HepG2 (cell line): ENCODE results near the gene RERE. TPM values are rescaled to one million over a fixed set of nuclear protein-coding genes. Genes with fewer than 3 reads are reported as not detected.
A peak's percentile ranks its signal among the peaks of the same experiment; 100 is the strongest.

Source experiments
- ATRX ChIP-seq: sonication (generic); formaldehyde crosslinking; IDR thresholded peaks from 2 replicates; pipeline ENCODE4 v1.4.0; 2020; ENCODE audit warnings: missing genetic modification reagents, borderline replicate concordance
- CHCHD3 ChIP-seq: sonication (generic); formaldehyde crosslinking; IDR thresholded peaks from 2 replicates; pipeline ENCODE4 v1.8.0; 2022; ENCODE audit warnings: mild to moderate bottlenecking, missing genetic modification reagents, moderate library complexity
- FOXM1 ChIP-seq: sonication (generic); formaldehyde crosslinking; IDR thresholded peaks from 2 replicates; pipeline ENCODE4 v1.5.0; 2020; ENCODE audit warnings: missing genetic modification reagents
- GTF3A ChIP-seq: sonication (generic); formaldehyde crosslinking; conservative IDR thresholded peaks from 2 replicates; pipeline ENCODE4 v1.4.0; 2020; ENCODE audit warnings: mild to moderate bottlenecking, missing genetic modification reagents
- ISL2 ChIP-seq: sonication (generic); formaldehyde crosslinking; IDR thresholded peaks from 2 replicates; pipeline ENCODE4 v1.5.0; 2020; ENCODE audit warnings: missing genetic modification reagents
- KLF15 ChIP-seq: sonication (generic); formaldehyde crosslinking; IDR thresholded peaks from 2 replicates; pipeline ENCODE4 v1.8.1; 2023; ENCODE audit warnings: borderline replicate concordance, mild to moderate bottlenecking, inconsistent platforms, missing genetic modification reagents, mixed read lengths
- LCORL ChIP-seq, 2 experiments: fragments of 450-650 bp in 1 of 2; sonication (generic) in 1 of 2; formaldehyde crosslinking in 1 of 2; IDR thresholded peaks; 2 replicates each; pipeline versions ENCODE4 v1.5.0 to v1.6.1; 2017 to 2020; ENCODE audit warnings: antibody characterized with exemption in 1 of 2, missing genetic modification reagents in 1 of 2
- MTA3 ChIP-seq: sonication (generic); formaldehyde crosslinking; IDR thresholded peaks from 2 replicates; pipeline ENCODE4 v1.4.0; 2020; ENCODE audit warnings: missing genetic modification reagents
- PRPF4 ChIP-seq: fragments of 200-400 bp; formaldehyde crosslinking; IDR thresholded peaks from 2 replicates; pipeline ENCODE4 v1.6.1; 2016; ENCODE audit warnings: low read length, low read depth; ENCODE audit not compliant: poor library complexity, severe bottlenecking
- SIX4 ChIP-seq: sonication (generic); formaldehyde crosslinking; IDR thresholded peaks from 2 replicates; pipeline ENCODE4 v1.4.0; 2020; ENCODE audit warnings: missing genetic modification reagents
- SOX13 ChIP-seq, 3 experiments: fragments of 450-650 bp in 1 of 3; sonication (generic) in 1 of 3; formaldehyde crosslinking in 1 of 3; IDR thresholded peaks in 2 of 3; conservative IDR thresholded peaks in 1 of 3; 2 replicates each; pipeline versions ENCODE4 v1.5.0 to v1.6.1; 2016 to 2020; ENCODE audit warnings: antibody characterized with exemption in 1 of 3, mild to moderate bottlenecking in 1 of 3, missing compliant biosample characterization in 1 of 3, missing genetic modification reagents in 1 of 3, moderate library complexity in 1 of 3
- TAF15 ChIP-seq: fragments of 200-400 bp; formaldehyde crosslinking; IDR thresholded peaks from one replicate; pipeline ENCODE4 v1.6.1; 2018; ENCODE audit warnings: mild to moderate bottlenecking, low read depth, low read length; ENCODE audit not compliant: poor library complexity, severe bottlenecking
- ZNF3 ChIP-seq: IDR thresholded peaks from 2 replicates; pipeline ENCODE4 v1.7.0; 2017; ENCODE audit warnings: inconsistent platforms
- ZNF570 ChIP-seq: sonication (generic); formaldehyde crosslinking; IDR thresholded peaks from 2 replicates; pipeline ENCODE4 v1.4.0; 2020; ENCODE audit warnings: mild to moderate bottlenecking, missing genetic modification reagents, borderline replicate concordance
- polyA plus RNA-seq, 8 experiments: library from polyadenylated mRNA; depleted of rRNA in 3 of 8; stranded (reverse) in 7 of 8; unstranded in 1 of 8; fragments of >200 nt; fragmentation: Illumina TruSeq in 4 of 8; extraction: Trizol in 4 of 8; gene quantifications; 2 replicates each; pipeline versions ENCODE4 v1.2.1 to v1.2.3, GENCODE V29; 2011 to 2016; ENCODE audit warnings: low read depth in 4 of 8, missing spikeins in 1 of 8, mixed read lengths in 1 of 8; ENCODE audit not compliant: insufficient read depth in 1 of 8
- total RNA-seq, 5 experiments: library from RNA; depleted of rRNA; stranded (reverse); fragments of >200 nt; fragmentation: Illumina TruSeq; extraction: Trizol; gene quantifications; 2 replicates each; pipeline ENCODE4 v1.2.3, GENCODE V29; 2016; ENCODE audit warnings: low read depth in 1 of 5
- TF ChIP-seq, protein P1 (sequence below): sonication (generic); formaldehyde crosslinking; IDR thresholded peaks from 2 replicates; pipeline ENCODE4 v1.9.0; 2021; ENCODE audit warnings: mild to moderate bottlenecking, missing genetic modification reagents
- TF ChIP-seq, protein P2 (sequence below): sonication (generic); formaldehyde crosslinking; IDR thresholded peaks from 2 replicates; pipeline ENCODE4 v1.4.0; 2020; ENCODE audit warnings: missing genetic modification reagents, low read depth, mild to moderate bottlenecking, borderline replicate concordance
- TF ChIP-seq, protein P3 (sequence below): sonication (generic); formaldehyde crosslinking; IDR thresholded peaks from 2 replicates; pipeline ENCODE4 v1.4.0; 2020; ENCODE audit warnings: missing genetic modification reagents, borderline replicate concordance

RERE gene
- total and polyA plus RNA-seq, 2 of the 13 experiments (the other 11 are each of a cell fraction or from before 2014, with no cell fraction given): 18.3 to 21.9 TPM

DNA sequence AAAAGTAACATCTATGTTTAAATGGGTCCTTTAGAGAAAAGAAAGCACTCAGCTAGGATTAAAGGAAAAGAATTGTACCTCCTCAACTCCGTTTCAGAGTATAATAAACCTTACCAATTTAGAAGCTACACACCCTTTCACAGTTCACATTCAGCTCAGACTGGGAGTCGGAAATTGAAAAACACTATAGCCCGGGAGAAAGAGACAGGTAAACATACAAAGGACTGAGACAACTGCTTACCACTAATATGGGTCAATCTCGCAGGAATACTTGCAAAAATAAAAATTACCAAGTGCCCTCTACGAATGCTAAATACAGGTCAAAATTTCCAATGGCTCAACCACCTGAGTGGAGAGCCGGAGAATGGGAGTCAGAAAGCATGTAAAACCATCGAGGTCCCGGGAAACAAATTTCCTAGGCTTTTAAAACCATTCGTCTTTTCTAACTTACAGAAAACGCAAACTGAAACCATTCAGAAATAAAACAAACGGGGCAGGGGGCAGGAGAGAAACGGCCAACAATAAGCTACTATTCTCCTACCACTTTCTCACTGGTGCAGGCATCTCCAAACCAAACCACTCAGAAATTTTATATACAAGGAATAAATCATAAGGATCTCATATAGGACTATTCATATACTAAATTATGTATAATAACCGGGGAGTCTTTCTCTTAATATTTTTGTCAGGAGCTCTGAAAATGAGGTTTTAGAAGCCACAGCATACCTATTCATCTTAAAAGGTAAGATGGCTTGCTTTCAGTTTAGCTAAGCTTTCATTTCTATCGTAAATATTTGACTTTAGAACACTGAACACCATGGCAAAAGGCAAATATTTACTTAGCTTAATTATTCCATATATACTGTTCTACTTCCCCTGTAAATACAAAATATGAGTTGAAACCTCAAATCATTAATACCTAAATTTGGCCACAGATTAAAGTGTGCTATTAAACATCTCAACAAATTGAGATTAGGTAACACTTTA, 136.5 kb downstream of the RERE start (continued):
- TF ChIP-seq, protein P1, sequence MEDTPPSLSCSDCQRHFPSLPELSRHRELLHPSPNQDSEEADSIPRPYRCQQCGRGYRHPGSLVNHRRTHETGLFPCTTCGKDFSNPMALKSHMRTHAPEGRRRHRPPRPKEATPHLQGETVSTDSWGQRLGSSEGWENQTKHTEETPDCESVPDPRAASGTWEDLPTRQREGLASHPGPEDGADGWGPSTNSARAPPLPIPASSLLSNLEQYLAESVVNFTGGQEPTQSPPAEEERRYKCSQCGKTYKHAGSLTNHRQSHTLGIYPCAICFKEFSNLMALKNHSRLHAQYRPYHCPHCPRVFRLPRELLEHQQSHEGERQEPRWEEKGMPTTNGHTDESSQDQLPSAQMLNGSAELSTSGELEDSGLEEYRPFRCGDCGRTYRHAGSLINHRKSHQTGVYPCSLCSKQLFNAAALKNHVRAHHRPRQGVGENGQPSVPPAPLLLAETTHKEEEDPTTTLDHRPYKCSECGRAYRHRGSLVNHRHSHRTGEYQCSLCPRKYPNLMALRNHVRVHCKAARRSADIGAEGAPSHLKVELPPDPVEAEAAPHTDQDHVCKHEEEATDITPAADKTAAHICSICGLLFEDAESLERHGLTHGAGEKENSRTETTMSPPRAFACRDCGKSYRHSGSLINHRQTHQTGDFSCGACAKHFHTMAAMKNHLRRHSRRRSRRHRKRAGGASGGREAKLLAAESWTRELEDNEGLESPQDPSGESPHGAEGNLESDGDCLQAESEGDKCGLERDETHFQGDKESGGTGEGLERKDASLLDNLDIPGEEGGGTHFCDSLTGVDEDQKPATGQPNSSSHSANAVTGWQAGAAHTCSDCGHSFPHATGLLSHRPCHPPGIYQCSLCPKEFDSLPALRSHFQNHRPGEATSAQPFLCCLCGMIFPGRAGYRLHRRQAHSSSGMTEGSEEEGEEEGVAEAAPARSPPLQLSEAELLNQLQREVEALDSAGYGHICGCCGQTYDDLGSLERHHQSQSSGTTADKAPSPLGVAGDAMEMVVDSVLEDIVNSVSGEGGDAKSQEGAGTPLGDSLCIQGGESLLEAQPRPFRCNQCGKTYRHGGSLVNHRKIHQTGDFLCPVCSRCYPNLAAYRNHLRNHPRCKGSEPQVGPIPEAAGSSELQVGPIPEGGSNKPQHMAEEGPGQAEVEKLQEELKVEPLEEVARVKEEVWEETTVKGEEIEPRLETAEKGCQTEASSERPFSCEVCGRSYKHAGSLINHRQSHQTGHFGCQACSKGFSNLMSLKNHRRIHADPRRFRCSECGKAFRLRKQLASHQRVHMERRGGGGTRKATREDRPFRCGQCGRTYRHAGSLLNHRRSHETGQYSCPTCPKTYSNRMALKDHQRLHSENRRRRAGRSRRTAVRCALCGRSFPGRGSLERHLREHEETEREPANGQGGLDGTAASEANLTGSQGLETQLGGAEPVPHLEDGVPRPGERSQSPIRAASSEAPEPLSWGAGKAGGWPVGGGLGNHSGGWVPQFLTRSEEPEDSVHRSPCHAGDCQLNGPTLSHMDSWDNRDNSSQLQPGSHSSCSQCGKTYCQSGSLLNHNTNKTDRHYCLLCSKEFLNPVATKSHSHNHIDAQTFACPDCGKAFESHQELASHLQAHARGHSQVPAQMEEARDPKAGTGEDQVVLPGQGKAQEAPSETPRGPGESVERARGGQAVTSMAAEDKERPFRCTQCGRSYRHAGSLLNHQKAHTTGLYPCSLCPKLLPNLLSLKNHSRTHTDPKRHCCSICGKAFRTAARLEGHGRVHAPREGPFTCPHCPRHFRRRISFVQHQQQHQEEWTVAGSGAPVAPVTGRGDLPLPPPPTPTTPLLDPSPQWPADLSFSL (CRISPR knock-in tag): no peak
- no peak for TF ChIP-seq ATRX (CRISPR knock-in tag)
- TF ChIP-seq, protein P2, sequence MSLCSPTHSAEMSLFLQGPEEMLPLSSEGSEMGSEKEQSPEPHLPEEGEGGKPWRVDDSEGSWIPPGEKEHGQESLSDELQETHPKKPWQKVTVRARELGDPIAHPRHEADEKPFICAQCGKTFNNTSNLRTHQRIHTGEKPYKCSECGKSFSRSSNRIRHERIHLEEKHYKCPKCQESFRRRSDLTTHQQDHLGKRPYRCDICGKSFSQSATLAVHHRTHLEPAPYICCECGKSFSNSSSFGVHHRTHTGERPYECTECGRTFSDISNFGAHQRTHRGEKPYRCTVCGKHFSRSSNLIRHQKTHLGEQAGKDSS (CRISPR knock-in tag): no peak
- TF ChIP-seq MTA3 (CRISPR knock-in tag): no peak
- no peak for TF ChIP-seq TAF15
- TF ChIP-seq ZNF570 (CRISPR knock-in tag): no peak
- TF ChIP-seq CHCHD3: no peak
- TF ChIP-seq PRPF4: no peak
- peak; percentile 84; the same call in 1 of the 2 replicates for TF ChIP-seq ISL2
- no peak for TF ChIP-seq GTF3A (CRISPR knock-in tag)
- no peak for TF ChIP-seq LCORL (IDR thresholded peaks at IDR 0.05)
- no peak for TF ChIP-seq LCORL (CRISPR knock-in tag; IDR thresholded peaks at IDR 0.05)
- TF ChIP-seq FOXM1 (CRISPR knock-in tag): no peak
- TF ChIP-seq KLF15 (CRISPR knock-in tag): no peak
- no peak for TF ChIP-seq SIX4
- no peak for TF ChIP-seq SOX13 (IDR thresholded peaks at IDR 0.05)
- TF ChIP-seq SOX13 (CRISPR knock-in tag; conservative IDR thresholded peaks at IDR 0.05 in 1 of 2, IDR thresholded peaks at IDR 0.05 in 1 of 2): peak in 1 of 2 experiments; percentile 70; a peak in 2 of 4 replicates
- TF ChIP-seq, protein P3, sequence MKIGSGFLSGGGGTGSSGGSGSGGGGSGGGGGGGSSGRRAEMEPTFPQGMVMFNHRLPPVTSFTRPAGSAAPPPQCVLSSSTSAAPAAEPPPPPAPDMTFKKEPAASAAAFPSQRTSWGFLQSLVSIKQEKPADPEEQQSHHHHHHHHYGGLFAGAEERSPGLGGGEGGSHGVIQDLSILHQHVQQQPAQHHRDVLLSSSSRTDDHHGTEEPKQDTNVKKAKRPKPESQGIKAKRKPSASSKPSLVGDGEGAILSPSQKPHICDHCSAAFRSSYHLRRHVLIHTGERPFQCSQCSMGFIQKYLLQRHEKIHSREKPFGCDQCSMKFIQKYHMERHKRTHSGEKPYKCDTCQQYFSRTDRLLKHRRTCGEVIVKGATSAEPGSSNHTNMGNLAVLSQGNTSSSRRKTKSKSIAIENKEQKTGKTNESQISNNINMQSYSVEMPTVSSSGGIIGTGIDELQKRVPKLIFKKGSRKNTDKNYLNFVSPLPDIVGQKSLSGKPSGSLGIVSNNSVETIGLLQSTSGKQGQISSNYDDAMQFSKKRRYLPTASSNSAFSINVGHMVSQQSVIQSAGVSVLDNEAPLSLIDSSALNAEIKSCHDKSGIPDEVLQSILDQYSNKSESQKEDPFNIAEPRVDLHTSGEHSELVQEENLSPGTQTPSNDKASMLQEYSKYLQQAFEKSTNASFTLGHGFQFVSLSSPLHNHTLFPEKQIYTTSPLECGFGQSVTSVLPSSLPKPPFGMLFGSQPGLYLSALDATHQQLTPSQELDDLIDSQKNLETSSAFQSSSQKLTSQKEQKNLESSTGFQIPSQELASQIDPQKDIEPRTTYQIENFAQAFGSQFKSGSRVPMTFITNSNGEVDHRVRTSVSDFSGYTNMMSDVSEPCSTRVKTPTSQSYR (CRISPR knock-in tag): no peak
- TF ChIP-seq ZNF3: no peak
